Smooth muscle cell (in vitro differentiated cells): ENCODE measurements around the gene MRPS10. TPM values are rescaled to one million over a fixed set of nuclear protein-coding genes. Genes with fewer than 3 reads are reported as not detected.

Experiments
- DNase-seq: peaks from one replicate; lab custom pipeline; 2025; ENCODE audit not compliant: unreplicated experiment; lab: John Stamatoyannopoulos, UW
- H2AFZ ChIP-seq: fragments of 200-600 bp; sonication (generic); 2 replicates; pipeline ENCODE4 v1.6.0; 2016; ENCODE audit warnings: antibody characterized with exemption, low read depth, mild to moderate bottlenecking
- H3F3A ChIP-seq: fragments of 200-600 bp; sonication (generic); 2 replicates; pipeline ENCODE4 v1.6.0; 2017; ENCODE audit warnings: antibody characterized with exemption, low read depth
- H3K27ac ChIP-seq: fragments of 200-600 bp; sonication (generic); 2 replicates; pipeline ENCODE4 v1.5.1; 2016; ENCODE audit warnings: low read depth, mild to moderate bottlenecking
- H3K27me3 ChIP-seq: fragments of 200-600 bp; sonication (generic); 2 replicates; pipeline ENCODE4 v1.6.1; 2016; ENCODE audit warnings: low read depth, mild to moderate bottlenecking
- H3K36me3 ChIP-seq: fragments of 200-600 bp; sonication (generic); 2 replicates; pipeline ENCODE4 v1.5.1; 2016; ENCODE audit warnings: low read depth
- H3K4me1 ChIP-seq: fragments of 200-600 bp; sonication (generic); 2 replicates; pipeline ENCODE4 v1.5.1; 2016; ENCODE audit warnings: low read depth
- H3K4me2 ChIP-seq: fragments of 200-600 bp; sonication (generic); 2 replicates; pipeline ENCODE4 v1.6.0; 2016; ENCODE audit warnings: mild to moderate bottlenecking
- H3K4me3 ChIP-seq: fragments of 200-600 bp; sonication (generic); 2 replicates; pipeline ENCODE4 v1.5.1; 2016; ENCODE audit warnings: mild to moderate bottlenecking
- H3K79me2 ChIP-seq: fragments of 200-600 bp; sonication (generic); 2 replicates; pipeline ENCODE4 v1.6.0; 2016; ENCODE audit warnings: low read depth, mild to moderate bottlenecking
- H3K9ac ChIP-seq: fragments of 200-600 bp; sonication (generic); 2 replicates; pipeline ENCODE4 v1.6.0; 2016; ENCODE audit warnings: low read depth
- H3K9me3 ChIP-seq: fragments of 200-600 bp; sonication (generic); replicated peaks from 2 replicates; pipeline ENCODE4 v1.5.1; 2016; ENCODE audit warnings: low read depth
- H4K20me1 ChIP-seq: fragments of 200-600 bp; sonication (generic); 2 replicates; pipeline ENCODE4 v1.6.0; 2016; ENCODE audit warnings: low read depth
- WGBS: methylation state at CpG from one replicate; pipeline ENCODE4 v1.1.7; 2016; ENCODE audit warnings: low lambda C conversion rate; 5-methylcytosine and 5-hydroxymethylcytosine counted together
- polyA plus RNA-seq: library from polyadenylated mRNA; unstranded; fragments of >200 nt; fragmentation: Nextera tagmentation; extraction: Ambion mirVana; gene quantifications from 2 replicates; pipeline ENCODE4 v1.2.1, GENCODE V29; 2016
- total RNA-seq: library from RNA; depleted of rRNA; stranded (reverse); fragments of >200 nt; gene quantifications from 2 replicates; pipeline ENCODE4 v1.2.3, GENCODE V29; 2014
- TF ChIP-seq, protein P1 (sequence below): fragments of 200-600 bp; sonication (generic); IDR thresholded peaks from 2 replicates; pipeline ENCODE4 v1.5.1; 2017; ENCODE audit warnings: borderline replicate concordance, mild to moderate bottlenecking, antibody characterized with exemption; ENCODE audit not compliant: insufficient read depth, poor library complexity, severe bottlenecking

MRPS10 gene
- total and polyA plus RNA-seq, 2 experiments from 2014 or later, result 41.1 to 47.8 TPM

- Histone ChIP-seq H3K4me2 (peak overlapping the region; percentile 61), H2AFZ (no peak overlapping the region), H3K9me3 (no peaks in the 10 kb centered on the region), H4K20me1 (no peaks in the 10 kb centered on the region), H3K27me3 (no peaks in the 10 kb centered on the region), H3F3A (peaks cover 16% of the 10 kb centered on the region), H3K4me1 (peaks cover 5% of the 10 kb centered on the region), H3K36me3 (no peaks in the 10 kb centered on the region), H3K4me3 (no peak overlapping the region), H3K79me2 (no peaks in the 10 kb centered on the region), H3K27ac (peak overlapping the region; percentile 77), H3K9ac (no peak overlapping the region)
- TF ChIP-seq, protein P1, sequence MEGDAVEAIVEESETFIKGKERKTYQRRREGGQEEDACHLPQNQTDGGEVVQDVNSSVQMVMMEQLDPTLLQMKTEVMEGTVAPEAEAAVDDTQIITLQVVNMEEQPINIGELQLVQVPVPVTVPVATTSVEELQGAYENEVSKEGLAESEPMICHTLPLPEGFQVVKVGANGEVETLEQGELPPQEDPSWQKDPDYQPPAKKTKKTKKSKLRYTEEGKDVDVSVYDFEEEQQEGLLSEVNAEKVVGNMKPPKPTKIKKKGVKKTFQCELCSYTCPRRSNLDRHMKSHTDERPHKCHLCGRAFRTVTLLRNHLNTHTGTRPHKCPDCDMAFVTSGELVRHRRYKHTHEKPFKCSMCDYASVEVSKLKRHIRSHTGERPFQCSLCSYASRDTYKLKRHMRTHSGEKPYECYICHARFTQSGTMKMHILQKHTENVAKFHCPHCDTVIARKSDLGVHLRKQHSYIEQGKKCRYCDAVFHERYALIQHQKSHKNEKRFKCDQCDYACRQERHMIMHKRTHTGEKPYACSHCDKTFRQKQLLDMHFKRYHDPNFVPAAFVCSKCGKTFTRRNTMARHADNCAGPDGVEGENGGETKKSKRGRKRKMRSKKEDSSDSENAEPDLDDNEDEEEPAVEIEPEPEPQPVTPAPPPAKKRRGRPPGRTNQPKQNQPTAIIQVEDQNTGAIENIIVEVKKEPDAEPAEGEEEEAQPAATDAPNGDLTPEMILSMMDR, result no peak
- no peak for DNase-seq
- WGBS, result 73% methylated on average over 5 of the region's 5 CpGs
These were observed 18.3 kb downstream of the MRPS10 start for GRCh38 chr6:42199106-42199981.

GRCh38 chr6:42197555-42198362 is 19.9 kb downstream of the MRPS10 start:
- TF ChIP-seq, protein P1, result no peak
- WGBS, result 54% methylated on average over 13 of the region's 13 CpGs
- Histone ChIP-seq H3K27ac (peak overlapping the region; percentile 66), H3K4me1 (peaks cover 18% of the 10 kb centered on the region), H3F3A (peaks cover 16% of the 10 kb centered on the region), H3K4me3 (no peak overlapping the region), H2AFZ (no peak overlapping the region), H3K9ac (no peak overlapping the region), H3K4me2 (peak overlapping the region; percentile 58), H3K27me3 (no peaks in the 10 kb centered on the region), H4K20me1 (no peaks in the 10 kb centered on the region), H3K36me3 (no peaks in the 10 kb centered on the region), H3K9me3 (no peaks in the 10 kb centered on the region), H3K79me2 (no peaks in the 10 kb centered on the region)
- DNase-seq, result no peak

DNA sequence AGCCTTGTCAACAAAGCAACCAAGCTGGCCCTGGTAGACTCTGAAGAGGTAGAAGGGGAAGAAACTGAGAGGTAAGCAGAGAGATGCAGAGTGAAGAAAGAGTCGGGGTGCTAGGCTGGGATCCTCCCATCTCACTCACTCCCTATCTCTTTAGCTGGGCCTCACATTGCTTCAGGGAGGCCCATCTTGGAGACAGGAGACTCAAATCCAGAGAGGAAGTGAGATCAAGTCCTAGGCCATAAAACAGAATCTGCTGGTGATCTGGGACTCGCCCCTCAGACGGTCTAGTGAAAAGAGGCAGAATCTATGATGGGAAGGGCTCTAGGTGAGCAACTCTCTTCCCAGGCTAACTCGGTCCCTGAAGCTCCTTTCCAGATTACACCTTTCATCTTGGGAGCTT is 22.2 kb downstream of the MRPS10 start:
- no peak overlapping the region for H3K9ac ChIP-seq
- DNase-seq, result no peak
- TF ChIP-seq, protein P1, result no peak
- H3K4me2 ChIP-seq, result no peak overlapping the region
- H3K9me3 ChIP-seq, result no peaks in the 10 kb centered on the region
- H3K4me1 ChIP-seq, result peaks cover 17% of the 10 kb centered on the region
- H4K20me1 ChIP-seq, result no peaks in the 10 kb centered on the region
- H3K27me3 ChIP-seq, result no peaks in the 10 kb centered on the region
- no peaks in the 10 kb centered on the region for H3K36me3 ChIP-seq
- no peaks in the 10 kb centered on the region for H3K79me2 ChIP-seq
- no peak overlapping the region for H3K27ac ChIP-seq
- no peak overlapping the region for H3K4me3 ChIP-seq
- H3F3A ChIP-seq, result peaks cover 16% of the 10 kb centered on the region
- 66% methylated on average over 4 of the region's 4 CpGs for WGBS
- H2AFZ ChIP-seq, result no peak overlapping the region
